ENCODE data around the gene BCL10. TPM values are rescaled to one million over a fixed set of nuclear protein-coding genes. Genes with fewer than 3 reads are reported as not detected.

The BCL10 gene
- total and polyA plus RNA-seq, 2 of the 13 experiments (the other 11 are each of a cell fraction or from before 2014, with no cell fraction given) = 3.7 to 14.1 TPM

GRCh38 chr1:85321237-85321964, 45.0 kb upstream of the BCL10 start:
- intact Hi-C loops (cut with micrococcal nuclease; ENCODE audit: unreplicated experiment) (no loop called here), in situ Hi-C loops (cut with HindIII; ENCODE audit: extremely low pct_ligation_motif_present, low pct_unique_long_range_greater_than_20kb) (loop anchor here (10.0 kb wide), 1 partner anchor 143 kb away; the partner anchor contains the start of gene DDAH1)
- no peaks in the 10 kb centered on the region for H4K20me1 ChIP-seq (ENCODE audit: insufficient read depth, low read length)
- no TSS peak for BruUV-seq (replicated peaks)
- peaks cover 15% of the 10 kb centered on the region for H3K4me1 ChIP-seq (ENCODE audit: insufficient read depth, low read length)
- peaks cover 10 to 24% of the 10 kb centered on the region in 2 experiments for H3K36me3 ChIP-seq (replicated peaks in 1 of 2; ENCODE audit: control insufficient read depth in 1 of 2, insufficient read depth in 2 of 2, low read length in 2 of 2)
- WGBS (ENCODE audit: low lambda C conversion rate) = 91% methylated on average over 7 of the region's 7 CpGs
- H3K79me2 ChIP-seq (ENCODE audit: insufficient read depth, low read length) = no peaks in the 10 kb centered on the region
- ChIA-PET CTCF (ENCODE audit: low intra/inter-chr PET ratio, low total read pairs) (no interaction called here), POLR2A (no interaction called here)
- H3K9me3 ChIP-seq (ENCODE audit: low read length) = no peaks in the 10 kb centered on the region
- no peak for DNase-seq (ENCODE audit: low spot score)
- H3K4me3 ChIP-seq (replicated peaks in 1 of 3; ENCODE audit: insufficient read depth in 1 of 3, low read depth in 2 of 3, low read length in 3 of 3) = no peak overlapping the region
- no peak overlapping the region for H3K9ac ChIP-seq (ENCODE audit: insufficient read depth, low read depth, low read length)
- no peak overlapping the region for H3K4me2 ChIP-seq (ENCODE audit: low read depth, low read length)
- no peak overlapping the region for H3K27ac ChIP-seq (ENCODE audit: extremely low read length, insufficient read depth, low read length)
- H3K27me3 ChIP-seq (ENCODE audit: control insufficient read depth in 1 of 2, insufficient read depth in 2 of 2, low read length in 2 of 2) = no peaks in the 10 kb centered on the region
- no peak for FAIRE-seq
- ATAC-seq = no peak
- no peak overlapping the region for H2AFZ ChIP-seq (ENCODE audit: low read length)
- TF ChIP-seq FOXC1 (CRISPR knock-in tag; IDR thresholded peaks at IDR 0.05; ENCODE audit: borderline replicate concordance) = no peak
- TF ChIP-seq KDM3A (CRISPR knock-in tag; IDR thresholded peaks at IDR 0.05; ENCODE audit: low read depth) = no peak
- TF ChIP-seq BRCA1 (CRISPR knock-in tag; IDR thresholded peaks at IDR 0.05) = no peak

GRCh38 chr1:85320371-85321131, 44.1 kb upstream of the BCL10 start:
- Histone ChIP-seq H4K20me1 (ENCODE audit: insufficient read depth, low read length) (no peaks in the 10 kb centered on the region), H3K4me2 (ENCODE audit: low read depth, low read length) (no peak overlapping the region), H2AFZ (ENCODE audit: low read length) (no peak overlapping the region), H3K27ac (ENCODE audit: extremely low read length, insufficient read depth, low read length) (no peak overlapping the region), H3K4me1 (ENCODE audit: insufficient read depth, low read length) (peaks cover 6% of the 10 kb centered on the region), H3K27me3 (ENCODE audit: control insufficient read depth in 1 of 2, insufficient read depth in 2 of 2, low read length in 2 of 2) (no peaks in the 10 kb centered on the region), H3K79me2 (ENCODE audit: insufficient read depth, low read length) (no peaks in the 10 kb centered on the region), H3K9me3 (ENCODE audit: low read length) (no peaks in the 10 kb centered on the region), H3K4me3 (replicated peaks in 1 of 3; ENCODE audit: insufficient read depth in 1 of 3, low read depth in 2 of 3, low read length in 3 of 3) (no peak overlapping the region), H3K36me3 (replicated peaks in 1 of 2; ENCODE audit: control insufficient read depth in 1 of 2, insufficient read depth in 2 of 2, low read length in 2 of 2) (peaks cover 10 to 24% of the 10 kb centered on the region in 2 experiments), H3K9ac (ENCODE audit: insufficient read depth, low read depth, low read length) (no peak overlapping the region)
- intact Hi-C loops (cut with micrococcal nuclease; ENCODE audit: unreplicated experiment) = no loop called here
- no peak for DNase-seq (ENCODE audit: low spot score)
- BruUV-seq (replicated peaks) = no TSS peak
- ChIA-PET POLR2A (no interaction called here), CTCF (ENCODE audit: low intra/inter-chr PET ratio, low total read pairs) (no interaction called here)
- in situ Hi-C loops (cut with HindIII; ENCODE audit: extremely low pct_ligation_motif_present, low pct_unique_long_range_greater_than_20kb) = loop anchor here (10.0 kb wide), 1 partner anchor 144 kb away; the partner anchor contains the start of gene DDAH1
- no peak for FAIRE-seq
- WGBS (ENCODE audit: low lambda C conversion rate) = 99% methylated on average over 2 of the region's 2 CpGs
- no peak for ATAC-seq
- TF ChIP-seq ZNF407 (CRISPR knock-in tag; IDR thresholded peaks at IDR 0.05; ENCODE audit: not compliant biosample characterization) = no peak
